IMR-90 (cell line): ENCODE measurements around the gene ROBO4. TPM values are rescaled to one million over a fixed set of nuclear protein-coding genes. Genes with fewer than 3 reads are reported as not detected.

Experiments used
- CTCF ChIP-seq: conservative IDR thresholded peaks from 2 replicates; pipeline ENCODE4 v1.5.1; 2012; ENCODE audit warnings: mild to moderate bottlenecking, low read depth, low read length, improper control_type of control experiment
- SMC3 ChIP-seq: fragments of 150-350 bp; IDR thresholded peaks from 2 replicates; pipeline ENCODE4 v1.6.1; 2016; ENCODE audit warnings: low read depth, mild to moderate bottlenecking, antibody characterized with exemption, low read length, moderate library complexity
- polyA plus RNA-seq, 3 experiments: library from polyadenylated mRNA; depleted of rRNA; stranded (reverse); fragments of >200 nt; gene quantifications; 2 replicates each; pipeline ENCODE4 v1.2.3, GENCODE V29; 2012; ENCODE audit warnings: low replicate concordance in 1 of 3
- total RNA-seq: library from RNA; depleted of rRNA; stranded (reverse); fragments of >200 nt; gene quantifications from 2 replicates; pipeline ENCODE4 v1.2.3, GENCODE V29; 2012

ROBO4 gene
- total and polyA plus RNA-seq, 2 of the 4 experiments (the other 2 are of a cell fraction): 0.72 to 0.82 TPM

- TF ChIP-seq CTCF (no peak), SMC3 (no peak)
Measured at GRCh38 chr11:124868331-124869274, 29.1 kb downstream of the ROBO4 start (continued).
